SU-DHL-6 (cell line): ENCODE data around the gene TBCK.

Source experiments
- CTCF ChIP-seq: fragments of 200-600 bp; sonication (generic); IDR thresholded peaks from one replicate; pipeline ENCODE4 v1.5.1; 2017; ENCODE audit warnings: antibody characterized with exemption, mild to moderate bottlenecking, low read length, moderate library complexity; ENCODE audit not compliant: insufficient read depth, poor library complexity, severe bottlenecking
- EZH2phosphoT487 ChIP-seq: fragments of 200-600 bp; sonication (generic), shearing (Covaris generic); conservative IDR thresholded peaks from 2 replicates; pipeline ENCODE4 v1.6.1; 2018; ENCODE audit warnings: mild to moderate bottlenecking, antibody characterized with exemption, low read length, moderate library complexity, mixed read lengths

GRCh38 chr4:106264331-106264728 is 51.7 kb downstream of the TBCK start:
- no peak for TF ChIP-seq EZH2phosphoT487
- TF ChIP-seq CTCF: no peak
